Mesodermal cell (in vitro differentiated cells): Measurements from ENCODE around the gene ECE1.
A peak's percentile ranks its signal among the peaks of the same experiment; 100 is the strongest.

Experiments
- H3K27ac ChIP-seq: 2 replicates; pipeline ENCODE4 v1.7.0; 2013; ENCODE audit warnings: mild to moderate bottlenecking, low read depth, low read length, moderate library complexity; ENCODE audit not compliant: severe bottlenecking
- H3K36me3 ChIP-seq: 2 replicates; pipeline ENCODE4 v1.7.1; 2013; ENCODE audit warnings: mild to moderate bottlenecking, low read length, moderate library complexity; ENCODE audit not compliant: control insufficient read depth, insufficient read depth
- H3K4me1 ChIP-seq: one replicate; pipeline ENCODE4 v1.7.1; 2013; ENCODE audit warnings: mild to moderate bottlenecking, low read length; ENCODE audit not compliant: insufficient read depth, control insufficient read depth, poor library complexity, severe bottlenecking
- H3K4me3 ChIP-seq: 2 replicates; pipeline ENCODE4 v1.7.0; 2013; ENCODE audit warnings: low read length, control low read depth, mild to moderate bottlenecking; ENCODE audit not compliant: insufficient read depth, poor library complexity, severe bottlenecking; ENCODE audit errors: extremely low read depth
- H3K9me3 ChIP-seq: 2 replicates; pipeline ENCODE4 v1.7.1; 2013; ENCODE audit warnings: mild to moderate bottlenecking, low read length, moderate library complexity; ENCODE audit not compliant: control insufficient read depth
- WGBS, 2 experiments: methylation state at CpG; one replicate each; pipeline ENCODE4 v1.1.5; 2013; ENCODE audit warnings: missing lambda C conversion rate in 2 of 2; ENCODE audit not compliant: insufficient coverage in 2 of 2; 5-methylcytosine and 5-hydroxymethylcytosine counted together

The ECE1 gene

GRCh38 chr1:21257431-21258135, 32.7 kb downstream of the ECE1 start:
- H3K27ac ChIP-seq, result no peak overlapping the region
- 94 to 97% methylated on average over 12 of the region's 13 CpGs for WGBS, 2 experiments
- H3K4me1 ChIP-seq, result peaks cover 27% of the 10 kb centered on the region
- H3K4me3 ChIP-seq, result no peak overlapping the region
- H3K36me3 ChIP-seq, result peaks cover 77% of the 10 kb centered on the region
- no peaks in the 10 kb centered on the region for H3K9me3 ChIP-seq

- WGBS, 2 experiments, result 96 to 98% methylated on average over 8 to 13 of the region's 13 CpGs
- Histone ChIP-seq H3K36me3 (peaks cover 83% of the 10 kb centered on the region), H3K4me3 (no peak overlapping the region), H3K27ac (no peak overlapping the region), H3K9me3 (no peaks in the 10 kb centered on the region), H3K4me1 (peaks cover 24% of the 10 kb centered on the region)
Measured at GRCh38 chr1:21256776-21257175, 33.5 kb downstream of the ECE1 start.

GRCh38 chr1:21255943-21256320, 34.3 kb downstream of the ECE1 start:
- H3K4me3 ChIP-seq, result no peak overlapping the region
- 95 to 98% methylated on average over 12 to 13 of the region's 14 CpGs for WGBS, 2 experiments
- no peaks in the 10 kb centered on the region for H3K9me3 ChIP-seq
- H3K27ac ChIP-seq, result no peak overlapping the region
- H3K4me1 ChIP-seq, result peaks cover 15% of the 10 kb centered on the region
- peaks cover 86% of the 10 kb centered on the region for H3K36me3 ChIP-seq

GRCh38 chr1:21255284-21255942, 34.9 kb downstream of the ECE1 start:
- 73 to 80% methylated on average over 8 to 9 of the region's 11 CpGs for WGBS, 2 experiments
- Histone ChIP-seq H3K27ac (no peak overlapping the region), H3K9me3 (no peaks in the 10 kb centered on the region), H3K4me3 (no peak overlapping the region), H3K36me3 (peaks cover 86% of the 10 kb centered on the region), H3K4me1 (peaks cover 12% of the 10 kb centered on the region)

GRCh38 chr1:21254335-21254951, 35.8 kb downstream of the ECE1 start:
- peaks cover 86% of the 10 kb centered on the region for H3K36me3 ChIP-seq
- H3K4me3 ChIP-seq, result no peak overlapping the region
- H3K9me3 ChIP-seq, result no peaks in the 10 kb centered on the region
- 92% methylated on average over 4 to 7 of the region's 8 CpGs for WGBS, 2 experiments
- H3K4me1 ChIP-seq, result peaks cover 12% of the 10 kb centered on the region
- peak overlapping the region; percentile 10 for H3K27ac ChIP-seq

- H3K36me3 ChIP-seq, result peaks cover 84% of the 10 kb centered on the region
- H3K4me3 ChIP-seq, result no peak overlapping the region
- WGBS, 2 experiments, result 94 to 98% methylated on average over 3 to 4 of the region's 4 CpGs
- peak overlapping the region; percentile 23 for H3K27ac ChIP-seq
- H3K4me1 ChIP-seq, result peaks cover 12% of the 10 kb centered on the region
- H3K9me3 ChIP-seq, result no peaks in the 10 kb centered on the region
Measured at GRCh38 chr1:21251773-21252471, 38.3 kb downstream of the ECE1 start.

- Histone ChIP-seq H3K4me1 (peaks cover 12% of the 10 kb centered on the region), H3K36me3 (peaks cover 85% of the 10 kb centered on the region), H3K27ac (no peak overlapping the region), H3K4me3 (no peak overlapping the region), H3K9me3 (no peaks in the 10 kb centered on the region)
- WGBS, 2 experiments, result 97% methylated on average over 5 to 6 of the region's 9 CpGs
Measured at GRCh38 chr1:21249940-21250493, 40.2 kb downstream of the ECE1 start.

- Histone ChIP-seq H3K27ac (no peak overlapping the region), H3K9me3 (no peaks in the 10 kb centered on the region), H3K4me1 (peaks cover 4% of the 10 kb centered on the region), H3K36me3 (peaks cover 91% of the 10 kb centered on the region), H3K4me3 (no peak overlapping the region)
- 95 to 96% methylated on average over 11 to 13 of the region's 14 CpGs for WGBS, 2 experiments
Measured at GRCh38 chr1:21247892-21248715, 42.2 kb downstream of the ECE1 start.

GRCh38 chr1:21246905-21247642, 43.2 kb downstream of the ECE1 start:
- peaks cover 96% of the 10 kb centered on the region for H3K36me3 ChIP-seq
- no peak overlapping the region for H3K27ac ChIP-seq
- H3K4me1 ChIP-seq, result peaks cover 7% of the 10 kb centered on the region
- no peak overlapping the region for H3K4me3 ChIP-seq
- 91 to 93% methylated on average over 18 of the region's 20 CpGs for WGBS, 2 experiments
- H3K9me3 ChIP-seq, result no peaks in the 10 kb centered on the region
